ENCODE results near the gene IRAK1.

GRCh38 chrX:154013614-154014360, 5.9 kb downstream of the IRAK1 start:
- TF ChIP-seq, protein P1, sequence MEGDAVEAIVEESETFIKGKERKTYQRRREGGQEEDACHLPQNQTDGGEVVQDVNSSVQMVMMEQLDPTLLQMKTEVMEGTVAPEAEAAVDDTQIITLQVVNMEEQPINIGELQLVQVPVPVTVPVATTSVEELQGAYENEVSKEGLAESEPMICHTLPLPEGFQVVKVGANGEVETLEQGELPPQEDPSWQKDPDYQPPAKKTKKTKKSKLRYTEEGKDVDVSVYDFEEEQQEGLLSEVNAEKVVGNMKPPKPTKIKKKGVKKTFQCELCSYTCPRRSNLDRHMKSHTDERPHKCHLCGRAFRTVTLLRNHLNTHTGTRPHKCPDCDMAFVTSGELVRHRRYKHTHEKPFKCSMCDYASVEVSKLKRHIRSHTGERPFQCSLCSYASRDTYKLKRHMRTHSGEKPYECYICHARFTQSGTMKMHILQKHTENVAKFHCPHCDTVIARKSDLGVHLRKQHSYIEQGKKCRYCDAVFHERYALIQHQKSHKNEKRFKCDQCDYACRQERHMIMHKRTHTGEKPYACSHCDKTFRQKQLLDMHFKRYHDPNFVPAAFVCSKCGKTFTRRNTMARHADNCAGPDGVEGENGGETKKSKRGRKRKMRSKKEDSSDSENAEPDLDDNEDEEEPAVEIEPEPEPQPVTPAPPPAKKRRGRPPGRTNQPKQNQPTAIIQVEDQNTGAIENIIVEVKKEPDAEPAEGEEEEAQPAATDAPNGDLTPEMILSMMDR (IDR thresholded peaks at IDR 0.05; ENCODE audit: low read depth, low read length, poor library complexity, severe bottlenecking) = peak; percentile 82
- no peak for TF ChIP-seq EZH2phosphoT487 (IDR thresholded peaks at IDR 0.05; ENCODE audit: borderline replicate concordance, low read length)

Measured in DOHH2 (cell line).